Suprapubic skin (tissue), 4 donors: ENCODE results near the gene KNTC1. TPM values are rescaled to one million over a fixed set of nuclear protein-coding genes. Genes with fewer than 3 reads are reported as not detected.

Experiments used
- DNase-seq, 2 donors: peaks; one replicate each; pipeline ENCODE4 v3.0.0-alpha.2; 2019; ENCODE audit warnings: low spot score in 2 of 2
- H3K27ac ChIP-seq: fragments of 200-600 bp; sonication (generic); one replicate; pipeline ENCODE4 v1.5.1; 2019
- H3K27me3 ChIP-seq: fragments of 200-600 bp; sonication (generic); one replicate; pipeline ENCODE4 v1.5.1; 2019
- H3K36me3 ChIP-seq: fragments of 200-600 bp; sonication (generic); one replicate; pipeline ENCODE4 v1.5.1; 2019
- H3K4me1 ChIP-seq: fragments of 200-600 bp; sonication (generic); one replicate; pipeline ENCODE4 v1.5.1; 2019
- H3K4me3 ChIP-seq: fragments of 200-600 bp; sonication (generic); one replicate; pipeline ENCODE4 v1.5.1; 2019; ENCODE audit warnings: mild to moderate bottlenecking
- H3K9me3 ChIP-seq: fragments of 200-600 bp; sonication (generic); one replicate; pipeline ENCODE4 v1.5.1; 2019
- CTCF ChIP-seq, 2 donors: fragments of 200-600 bp in 1 of 2; fragments of 450-650 bp in 1 of 2; sonication (generic) in 1 of 2; IDR thresholded peaks; one replicate each; pipeline ENCODE4 v1.5.1; 2016 to 2019; ENCODE audit warnings: antibody characterized with exemption in 2 of 2, mild to moderate bottlenecking in 1 of 2, moderate library complexity in 1 of 2
- EP300 ChIP-seq: sonication (generic); formaldehyde crosslinking; IDR thresholded peaks from one replicate; pipeline ENCODE4 v1.6.1; 2017; ENCODE audit warnings: antibody characterized with exemption
- POLR2A ChIP-seq, 2 donors: fragments of 450-650 bp; IDR thresholded peaks; one replicate each; pipeline ENCODE4 v1.6.1; 2017; ENCODE audit warnings: antibody characterized with exemption in 2 of 2, mild to moderate bottlenecking in 2 of 2, moderate library complexity in 2 of 2
- POLR2AphosphoS5 ChIP-seq, 3 donors: sonication (generic); formaldehyde crosslinking; IDR thresholded peaks; one replicate each; pipeline ENCODE4 v1.6.1; 2017; ENCODE audit warnings: antibody characterized with exemption in 3 of 3
- WGBS: methylation state at CpG from one replicate; pipeline ENCODE4 v1.1.5; 2018; 5-methylcytosine and 5-hydroxymethylcytosine counted together
- total RNA-seq, 4 donors: library from RNA; depleted of rRNA; stranded (reverse); fragments of >200 nt; gene quantifications; one replicate each; pipeline ENCODE4 v1.1.0, GENCODE V29; 2016

The KNTC1 gene
- total RNA-seq, 4 donors from 2014 or later = 8.6 to 44.4 (median 13.2) TPM

GRCh38 chr12:122533856-122534255 lies 6.8 kb downstream of the KNTC1 start:
- peaks cover 14% of the 10 kb centered on the region for H3K36me3 ChIP-seq
- no peaks in the 10 kb centered on the region for H3K4me1 ChIP-seq
- H3K9me3 ChIP-seq = no peaks in the 10 kb centered on the region
- TF ChIP-seq EP300 = no peak
- no peak for TF ChIP-seq CTCF (IDR thresholded peaks at IDR 0.05)
- TF ChIP-seq POLR2A (IDR thresholded peaks at IDR 0.05) = no peak
- TF ChIP-seq POLR2AphosphoS5 (IDR thresholded peaks at IDR 0.05) = no peak
- 72% methylated on average over 2 of the region's 2 CpGs for WGBS
- no peak for DNase-seq
- H3K4me3 ChIP-seq = no peak overlapping the region
- H3K27ac ChIP-seq = no peak overlapping the region
- H3K27me3 ChIP-seq = no peaks in the 10 kb centered on the region

GRCh38 chr12:122537021-122537420 lies 10.0 kb downstream of the KNTC1 start:
- Histone ChIP-seq H3K27me3 (no peaks in the 10 kb centered on the region), H3K36me3 (peaks cover 22% of the 10 kb centered on the region), H3K4me1 (no peaks in the 10 kb centered on the region), H3K27ac (no peak overlapping the region), H3K9me3 (no peaks in the 10 kb centered on the region), H3K4me3 (no peak overlapping the region)
- WGBS = 97% methylated on average over 4 of the region's 4 CpGs
- TF ChIP-seq POLR2A (IDR thresholded peaks at IDR 0.05) (no peak), EP300 (no peak), CTCF (IDR thresholded peaks at IDR 0.05) (no peak), POLR2AphosphoS5 (IDR thresholded peaks at IDR 0.05) (no peak)
- no peak for DNase-seq

GRCh38 chr12:122538496-122538895 lies 11.4 kb downstream of the KNTC1 start:
- Histone ChIP-seq H3K9me3 (no peaks in the 10 kb centered on the region), H3K4me1 (no peaks in the 10 kb centered on the region), H3K4me3 (no peak overlapping the region), H3K36me3 (peaks cover 29% of the 10 kb centered on the region), H3K27ac (no peak overlapping the region), H3K27me3 (no peaks in the 10 kb centered on the region)
- no peak for TF ChIP-seq EP300
- TF ChIP-seq POLR2A (IDR thresholded peaks at IDR 0.05) = no peak
- TF ChIP-seq POLR2AphosphoS5 (IDR thresholded peaks at IDR 0.05) = no peak
- TF ChIP-seq CTCF (IDR thresholded peaks at IDR 0.05) = no peak
- WGBS = 92% methylated on average over 5 of the region's 5 CpGs
- no peak for DNase-seq

- no peak for TF ChIP-seq CTCF (IDR thresholded peaks at IDR 0.05)
- no peak for TF ChIP-seq POLR2A (IDR thresholded peaks at IDR 0.05)
- no peak for TF ChIP-seq EP300
- no peak for TF ChIP-seq POLR2AphosphoS5 (IDR thresholded peaks at IDR 0.05)
- Histone ChIP-seq H3K27ac (no peak overlapping the region), H3K27me3 (no peaks in the 10 kb centered on the region), H3K4me3 (no peak overlapping the region), H3K36me3 (peaks cover 43% of the 10 kb centered on the region), H3K9me3 (no peaks in the 10 kb centered on the region), H3K4me1 (no peaks in the 10 kb centered on the region)
- WGBS = 94% methylated on average over 2 of the region's 2 CpGs
- DNase-seq = no peak
Observed at GRCh38 chr12:122544537-122544936, 17.5 kb downstream of the KNTC1 start.

- peaks cover 41% of the 10 kb centered on the region for H3K36me3 ChIP-seq
- no peak for DNase-seq
- no peak overlapping the region for H3K27ac ChIP-seq
- TF ChIP-seq EP300 (no peak), CTCF (IDR thresholded peaks at IDR 0.05) (no peak), POLR2A (IDR thresholded peaks at IDR 0.05) (no peak), POLR2AphosphoS5 (IDR thresholded peaks at IDR 0.05) (no peak)
- H3K9me3 ChIP-seq = no peaks in the 10 kb centered on the region
- H3K4me3 ChIP-seq = no peak overlapping the region
- H3K4me1 ChIP-seq = no peaks in the 10 kb centered on the region
- WGBS = 95% methylated on average over 2 of the region's 2 CpGs
- no peaks in the 10 kb centered on the region for H3K27me3 ChIP-seq
Observed at GRCh38 chr12:122545855-122546254, 18.8 kb downstream of the KNTC1 start.
